B cell (primary cell): ENCODE data around the gene SFSWAP.

Experiments
- EZH2 ChIP-seq: IDR thresholded peaks from 2 replicates; pipeline ENCODE4 v1.6.1; 2012; ENCODE audit warnings: borderline replicate concordance, low read depth, mild to moderate bottlenecking, moderate library complexity, low read length; ENCODE audit not compliant: insufficient read depth, poor library complexity, severe bottlenecking
- TF ChIP-seq, protein P1 (sequence below): fragments of 200-600 bp; IDR thresholded peaks from one replicate; pipeline ENCODE4 v1.8.0; 2022; ENCODE audit warnings: antibody characterized with exemption, mild to moderate bottlenecking

DNA sequence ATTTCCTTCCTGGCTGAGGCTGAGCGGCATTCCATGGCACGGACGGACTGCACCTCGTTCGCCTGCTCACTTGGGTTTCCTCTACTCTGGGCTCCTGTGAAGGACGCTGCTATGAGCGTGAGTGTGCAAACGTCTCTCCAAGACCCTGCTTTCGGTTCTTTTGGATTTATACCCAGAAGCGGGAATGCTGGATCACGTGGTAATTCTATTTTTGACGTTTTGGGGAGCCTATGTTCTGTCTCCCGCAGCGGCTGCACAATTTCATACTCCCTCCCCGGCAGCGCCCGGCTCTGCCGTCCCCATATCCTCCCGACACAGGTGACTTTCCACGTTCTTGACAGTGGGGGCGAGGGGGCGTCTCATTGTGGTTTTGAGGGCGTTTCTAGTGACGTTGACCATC is 137.9 kb downstream of the SFSWAP start:
- TF ChIP-seq, protein P1, sequence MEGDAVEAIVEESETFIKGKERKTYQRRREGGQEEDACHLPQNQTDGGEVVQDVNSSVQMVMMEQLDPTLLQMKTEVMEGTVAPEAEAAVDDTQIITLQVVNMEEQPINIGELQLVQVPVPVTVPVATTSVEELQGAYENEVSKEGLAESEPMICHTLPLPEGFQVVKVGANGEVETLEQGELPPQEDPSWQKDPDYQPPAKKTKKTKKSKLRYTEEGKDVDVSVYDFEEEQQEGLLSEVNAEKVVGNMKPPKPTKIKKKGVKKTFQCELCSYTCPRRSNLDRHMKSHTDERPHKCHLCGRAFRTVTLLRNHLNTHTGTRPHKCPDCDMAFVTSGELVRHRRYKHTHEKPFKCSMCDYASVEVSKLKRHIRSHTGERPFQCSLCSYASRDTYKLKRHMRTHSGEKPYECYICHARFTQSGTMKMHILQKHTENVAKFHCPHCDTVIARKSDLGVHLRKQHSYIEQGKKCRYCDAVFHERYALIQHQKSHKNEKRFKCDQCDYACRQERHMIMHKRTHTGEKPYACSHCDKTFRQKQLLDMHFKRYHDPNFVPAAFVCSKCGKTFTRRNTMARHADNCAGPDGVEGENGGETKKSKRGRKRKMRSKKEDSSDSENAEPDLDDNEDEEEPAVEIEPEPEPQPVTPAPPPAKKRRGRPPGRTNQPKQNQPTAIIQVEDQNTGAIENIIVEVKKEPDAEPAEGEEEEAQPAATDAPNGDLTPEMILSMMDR = no peak
- TF ChIP-seq EZH2 = no peak
